OCI-LY7 (cell line): ENCODE measurements around the gene IKZF1.

ENCODE experiments used
- EZH2phosphoT487 ChIP-seq: fragments of 200-600 bp; sonication (generic); IDR thresholded peaks from 2 replicates; pipeline ENCODE4 v1.6.1; 2018; ENCODE audit warnings: low read depth, borderline replicate concordance, mild to moderate bottlenecking, mixed run types, antibody characterized with exemption, low read length, moderate library complexity, mixed read lengths
- TF ChIP-seq, protein P1 (sequence below): fragments of 200-600 bp; sonication (generic); conservative IDR thresholded peaks from 2 replicates; pipeline ENCODE4 v1.5.1; 2014; ENCODE audit warnings: mild to moderate bottlenecking, antibody characterized with exemption, low read length, moderate library complexity, mixed read lengths

DNA sequence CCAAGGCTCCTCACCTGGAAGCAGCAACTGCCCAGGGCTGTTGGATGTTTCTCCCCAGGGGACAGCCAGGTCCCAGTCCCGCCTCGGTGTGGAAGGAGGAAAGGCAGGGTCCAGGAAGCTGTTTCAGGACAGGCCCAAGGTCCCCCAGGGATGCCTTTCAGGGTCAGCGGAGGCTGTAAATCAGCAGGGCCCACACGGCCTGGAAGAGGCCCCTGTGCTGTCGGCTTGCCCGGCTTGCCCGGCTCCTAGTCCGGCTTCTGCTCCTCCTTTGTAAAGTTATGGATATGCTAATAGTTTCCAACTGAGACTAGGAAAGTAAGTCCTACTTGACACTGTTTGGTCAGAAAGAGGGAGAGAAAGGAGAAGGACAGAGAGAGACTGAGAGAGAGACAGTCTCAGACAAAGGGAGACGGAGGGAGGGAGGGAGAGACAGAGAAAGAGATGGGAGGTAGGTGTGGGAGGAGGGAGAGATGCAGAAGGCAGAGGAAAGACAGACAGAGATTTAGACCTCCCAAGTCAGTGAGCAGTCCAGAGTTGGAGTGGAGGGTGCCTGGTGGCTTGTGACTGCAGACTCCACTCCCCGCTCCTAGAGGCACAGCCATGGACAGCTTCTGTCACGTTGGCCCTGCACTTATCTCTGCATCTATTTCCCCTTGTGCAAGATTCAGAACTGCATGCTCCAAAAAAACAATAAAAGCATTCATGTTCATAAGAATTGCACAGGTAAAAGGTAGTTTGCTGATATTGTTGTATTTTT lies 10.5 kb downstream of the IKZF1 start:
- TF ChIP-seq, protein P1, sequence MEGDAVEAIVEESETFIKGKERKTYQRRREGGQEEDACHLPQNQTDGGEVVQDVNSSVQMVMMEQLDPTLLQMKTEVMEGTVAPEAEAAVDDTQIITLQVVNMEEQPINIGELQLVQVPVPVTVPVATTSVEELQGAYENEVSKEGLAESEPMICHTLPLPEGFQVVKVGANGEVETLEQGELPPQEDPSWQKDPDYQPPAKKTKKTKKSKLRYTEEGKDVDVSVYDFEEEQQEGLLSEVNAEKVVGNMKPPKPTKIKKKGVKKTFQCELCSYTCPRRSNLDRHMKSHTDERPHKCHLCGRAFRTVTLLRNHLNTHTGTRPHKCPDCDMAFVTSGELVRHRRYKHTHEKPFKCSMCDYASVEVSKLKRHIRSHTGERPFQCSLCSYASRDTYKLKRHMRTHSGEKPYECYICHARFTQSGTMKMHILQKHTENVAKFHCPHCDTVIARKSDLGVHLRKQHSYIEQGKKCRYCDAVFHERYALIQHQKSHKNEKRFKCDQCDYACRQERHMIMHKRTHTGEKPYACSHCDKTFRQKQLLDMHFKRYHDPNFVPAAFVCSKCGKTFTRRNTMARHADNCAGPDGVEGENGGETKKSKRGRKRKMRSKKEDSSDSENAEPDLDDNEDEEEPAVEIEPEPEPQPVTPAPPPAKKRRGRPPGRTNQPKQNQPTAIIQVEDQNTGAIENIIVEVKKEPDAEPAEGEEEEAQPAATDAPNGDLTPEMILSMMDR, result no peak
- no peak for TF ChIP-seq EZH2phosphoT487
